Astrocyte of the cerebellum (primary cell): ENCODE results near the gene NRCAM.
"Not testable (repeated sequence)": the region's sequence is repeated elsewhere in the genome, so short reads cannot be mapped to it uniquely, and the experiment has no call there.

Experiments
- DNase-seq: peaks from one replicate; pipeline ENCODE4 v3.0.0-alpha.2; 2011; ENCODE audit warnings: low read depth
- H3K4me3 ChIP-seq: 2 replicates; pipeline ENCODE4 v1.5.1; 2011; ENCODE audit warnings: mild to moderate bottlenecking, low read depth, low read length, moderate library complexity
- in situ Hi-C: cut with HindIII; loops from 2 replicates; pipeline ENCODE4 v1.10.0; 2017; ENCODE audit warnings: low sequenced_read_pairs
- TF ChIP-seq, protein P1 (sequence below): IDR thresholded peaks from 2 replicates; pipeline ENCODE4 v1.5.1; 2012; ENCODE audit warnings: low read length, low read depth, moderate library complexity, mild to moderate bottlenecking; ENCODE audit errors: missing control alignments

NRCAM gene

GRCh38 chr7:108267615-108268014, 188.6 kb downstream of the NRCAM start:
- H3K4me3 ChIP-seq, result no peak overlapping the region
- DNase-seq, result no peak
- in situ Hi-C loops, result no loop called here
- TF ChIP-seq, protein P1, sequence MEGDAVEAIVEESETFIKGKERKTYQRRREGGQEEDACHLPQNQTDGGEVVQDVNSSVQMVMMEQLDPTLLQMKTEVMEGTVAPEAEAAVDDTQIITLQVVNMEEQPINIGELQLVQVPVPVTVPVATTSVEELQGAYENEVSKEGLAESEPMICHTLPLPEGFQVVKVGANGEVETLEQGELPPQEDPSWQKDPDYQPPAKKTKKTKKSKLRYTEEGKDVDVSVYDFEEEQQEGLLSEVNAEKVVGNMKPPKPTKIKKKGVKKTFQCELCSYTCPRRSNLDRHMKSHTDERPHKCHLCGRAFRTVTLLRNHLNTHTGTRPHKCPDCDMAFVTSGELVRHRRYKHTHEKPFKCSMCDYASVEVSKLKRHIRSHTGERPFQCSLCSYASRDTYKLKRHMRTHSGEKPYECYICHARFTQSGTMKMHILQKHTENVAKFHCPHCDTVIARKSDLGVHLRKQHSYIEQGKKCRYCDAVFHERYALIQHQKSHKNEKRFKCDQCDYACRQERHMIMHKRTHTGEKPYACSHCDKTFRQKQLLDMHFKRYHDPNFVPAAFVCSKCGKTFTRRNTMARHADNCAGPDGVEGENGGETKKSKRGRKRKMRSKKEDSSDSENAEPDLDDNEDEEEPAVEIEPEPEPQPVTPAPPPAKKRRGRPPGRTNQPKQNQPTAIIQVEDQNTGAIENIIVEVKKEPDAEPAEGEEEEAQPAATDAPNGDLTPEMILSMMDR, result no peak

DNA sequence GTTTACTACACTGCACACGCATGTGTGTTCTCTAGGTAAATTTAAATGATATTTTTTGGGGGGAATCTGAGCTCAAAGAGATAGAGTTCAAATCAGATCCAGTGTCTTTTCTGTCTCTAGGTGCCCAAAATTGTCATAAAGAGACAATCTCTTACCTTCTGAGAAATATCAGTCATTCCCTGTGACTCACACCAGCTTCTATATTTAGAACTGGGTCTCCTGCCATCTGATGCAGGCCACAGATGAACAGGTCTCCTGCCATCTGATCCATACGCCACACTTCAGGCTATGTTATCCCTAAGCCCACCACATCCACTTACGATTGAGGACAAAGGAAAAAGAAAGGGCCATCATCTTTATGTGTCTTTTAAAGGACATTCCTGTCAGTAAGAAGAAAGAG, 189.7 kb downstream of the NRCAM start:
- in situ Hi-C loops, result no loop called here
- TF ChIP-seq, protein P1, result no peak
- no peak overlapping the region for H3K4me3 ChIP-seq
- DNase-seq, result no peak

DNA sequence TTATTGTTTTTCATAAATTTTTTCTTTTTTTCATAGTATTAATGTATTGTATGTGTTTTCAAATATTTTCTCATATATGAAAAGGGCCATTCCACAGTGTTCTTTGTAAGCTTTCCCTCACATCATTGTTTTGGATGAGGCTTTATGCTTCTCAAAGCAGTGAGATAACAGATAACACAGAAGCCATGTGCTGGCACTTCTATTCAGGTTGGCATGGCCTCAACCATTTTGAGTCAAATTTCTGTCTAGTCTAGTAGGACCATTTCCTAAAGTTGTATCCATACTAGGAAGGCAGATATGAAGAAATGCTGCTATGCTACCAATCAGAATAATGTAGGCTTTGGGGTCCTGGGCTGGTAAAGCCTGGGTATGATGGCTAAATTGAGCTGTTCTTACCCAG, 190.2 kb downstream of the NRCAM start:
- in situ Hi-C loops, result no loop called here
- no peak overlapping the region for H3K4me3 ChIP-seq
- DNase-seq, result no peak
- TF ChIP-seq, protein P1, result no peak

DNA sequence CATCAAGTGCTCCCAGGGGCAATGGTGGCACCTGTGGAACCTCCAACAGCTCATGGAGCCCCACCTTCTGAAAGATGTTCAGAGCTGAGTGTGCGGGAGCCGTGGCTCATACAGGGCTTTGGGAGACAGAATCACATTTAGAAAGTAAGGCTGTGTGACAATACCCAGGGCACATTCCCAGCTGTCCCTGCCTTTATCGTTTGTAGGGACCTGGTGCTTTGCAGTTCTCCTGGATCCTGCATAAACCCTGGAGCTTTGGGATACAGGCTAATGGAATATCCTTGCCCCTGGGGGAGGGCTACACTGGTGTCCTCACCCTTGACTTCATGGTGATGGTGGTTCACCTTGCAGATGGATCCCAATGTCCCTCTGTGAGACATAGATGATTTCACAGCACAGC, 191.2 kb downstream of the NRCAM start:
- DNase-seq, result no peak
- H3K4me3 ChIP-seq, result no peak overlapping the region
- in situ Hi-C loops, result no loop called here
- TF ChIP-seq, protein P1, result no peak

- DNase-seq, result no peak
- in situ Hi-C loops, result no loop called here
- TF ChIP-seq, protein P1, result no peak
- H3K4me3 ChIP-seq, result no peak overlapping the region
These were observed 192.8 kb downstream of the NRCAM start for GRCh38 chr7:108263425-108263824.

- in situ Hi-C loops, result no loop called here
- no peak overlapping the region for H3K4me3 ChIP-seq
- DNase-seq, result no peak
- TF ChIP-seq, protein P1, result no peak
These were observed 194.5 kb downstream of the NRCAM start for GRCh38 chr7:108261560-108262255.

- in situ Hi-C loops, H3K4me3 ChIP-seq, DNase-seq: not testable (repeated sequence)
These were observed 196.8 kb downstream of the NRCAM start for GRCh38 chr7:108259447-108259846.
